Ovary (tissue), 3 donors: Measurements from ENCODE around the gene ATXN1.

Experiments
- POLR2A ChIP-seq: fragments of 450-650 bp; IDR thresholded peaks from one replicate; pipeline ENCODE4 v1.6.1; 2017; ENCODE audit warnings: antibody characterized with exemption, mild to moderate bottlenecking, moderate library complexity
- TF ChIP-seq, protein P1 (sequence below), 3 donors: fragments of 450-650 bp in 2 of 3; fragments of 200-600 bp in 1 of 3; IDR thresholded peaks; one replicate each; pipeline versions ENCODE4 v1.5.1 to v1.8.0; 2016 to 2022; ENCODE audit warnings: antibody characterized with exemption in 3 of 3, mild to moderate bottlenecking in 1 of 3
- donor health status: DM: no; HTN: no; CAD: no.

DNA sequence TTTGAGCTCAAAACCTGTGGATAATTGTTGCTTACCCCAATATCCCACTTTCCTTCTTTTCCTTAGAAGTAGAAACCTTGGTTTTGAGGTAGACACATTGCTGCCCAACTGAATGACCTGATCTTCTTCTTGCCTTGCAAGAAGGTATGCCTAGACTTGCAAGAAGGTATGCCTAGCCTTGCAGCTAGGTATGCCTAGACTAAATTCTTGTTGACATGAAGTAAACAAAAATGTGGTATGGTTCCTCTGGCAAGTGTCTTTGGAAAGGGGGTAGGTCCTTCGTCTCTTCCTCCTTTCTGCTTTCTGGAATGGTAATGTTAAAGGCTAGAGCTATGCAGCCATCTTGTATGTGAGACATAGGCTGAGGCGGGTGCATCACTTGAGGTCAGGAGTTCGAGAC lies 393.7 kb downstream of the ATXN1 start:
- TF ChIP-seq, protein P1, sequence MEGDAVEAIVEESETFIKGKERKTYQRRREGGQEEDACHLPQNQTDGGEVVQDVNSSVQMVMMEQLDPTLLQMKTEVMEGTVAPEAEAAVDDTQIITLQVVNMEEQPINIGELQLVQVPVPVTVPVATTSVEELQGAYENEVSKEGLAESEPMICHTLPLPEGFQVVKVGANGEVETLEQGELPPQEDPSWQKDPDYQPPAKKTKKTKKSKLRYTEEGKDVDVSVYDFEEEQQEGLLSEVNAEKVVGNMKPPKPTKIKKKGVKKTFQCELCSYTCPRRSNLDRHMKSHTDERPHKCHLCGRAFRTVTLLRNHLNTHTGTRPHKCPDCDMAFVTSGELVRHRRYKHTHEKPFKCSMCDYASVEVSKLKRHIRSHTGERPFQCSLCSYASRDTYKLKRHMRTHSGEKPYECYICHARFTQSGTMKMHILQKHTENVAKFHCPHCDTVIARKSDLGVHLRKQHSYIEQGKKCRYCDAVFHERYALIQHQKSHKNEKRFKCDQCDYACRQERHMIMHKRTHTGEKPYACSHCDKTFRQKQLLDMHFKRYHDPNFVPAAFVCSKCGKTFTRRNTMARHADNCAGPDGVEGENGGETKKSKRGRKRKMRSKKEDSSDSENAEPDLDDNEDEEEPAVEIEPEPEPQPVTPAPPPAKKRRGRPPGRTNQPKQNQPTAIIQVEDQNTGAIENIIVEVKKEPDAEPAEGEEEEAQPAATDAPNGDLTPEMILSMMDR (IDR thresholded peaks at IDR 0.05): no peak
- no peak for TF ChIP-seq POLR2A
